WTC11 (cell line): Measurements from ENCODE around the gene RBP7.

Experiments
- AR ChIP-seq: fragments of 250-450 bp; sonication (Bioruptor Pico); IDR thresholded peaks from 2 replicates; pipeline ENCODE4 v1.9.0; 2021; ENCODE audit warnings: mild to moderate bottlenecking
- ATF2 ChIP-seq: sonication (generic); formaldehyde crosslinking; IDR thresholded peaks from 2 replicates; pipeline ENCODE4 v1.8.1; 2022; ENCODE audit warnings: low read depth, missing genetic modification reagents, borderline replicate concordance
- CBFB ChIP-seq: sonication (generic); formaldehyde crosslinking; IDR thresholded peaks from 2 replicates; pipeline ENCODE4 v1.8.1; 2022; ENCODE audit warnings: mild to moderate bottlenecking, low read depth, missing genetic modification reagents
- CREB1 ChIP-seq: sonication (generic); formaldehyde crosslinking; IDR thresholded peaks from 2 replicates; pipeline ENCODE4 v1.8.0; 2023; ENCODE audit warnings: mild to moderate bottlenecking, missing genetic modification reagents
- CTCF ChIP-seq: fragments of 200-600 bp; IDR thresholded peaks from 2 replicates; pipeline ENCODE4 v1.8.0; 2022; ENCODE audit warnings: antibody characterized with exemption
- FOXK1 ChIP-seq: sonication (generic); formaldehyde crosslinking; IDR thresholded peaks from 2 replicates; pipeline ENCODE4 v1.8.0; 2022; ENCODE audit warnings: mild to moderate bottlenecking, moderate library complexity, missing genetic modification reagents
- FOXP4 ChIP-seq: sonication (generic); formaldehyde crosslinking; IDR thresholded peaks from 2 replicates; pipeline ENCODE4 v1.8.0; 2022; ENCODE audit warnings: mild to moderate bottlenecking, missing genetic modification reagents
- GTF2I ChIP-seq: fragments of 250-450 bp; sonication (Bioruptor Pico); conservative IDR thresholded peaks from 2 replicates; pipeline ENCODE4 v1.4.0; 2021; ENCODE audit warnings: mild to moderate bottlenecking
- MAX ChIP-seq: sonication (generic); formaldehyde crosslinking; IDR thresholded peaks from 2 replicates; pipeline ENCODE4 v1.8.0; 2022; ENCODE audit warnings: mild to moderate bottlenecking, missing genetic modification reagents
- MYBL2 ChIP-seq: sonication (generic); formaldehyde crosslinking; IDR thresholded peaks from 2 replicates; pipeline ENCODE4 v1.8.1; 2023; ENCODE audit warnings: mild to moderate bottlenecking, moderate library complexity, missing genetic modification reagents
- NFYB ChIP-seq: sonication (generic); formaldehyde crosslinking; conservative IDR thresholded peaks from 2 replicates; pipeline ENCODE4 v1.8.0; 2022; ENCODE audit warnings: low read depth, missing genetic modification reagents
- USF2 ChIP-seq: sonication (generic); formaldehyde crosslinking; IDR thresholded peaks from 2 replicates; pipeline ENCODE4 v1.8.1; 2023; ENCODE audit warnings: mild to moderate bottlenecking, missing genetic modification reagents, moderate library complexity
- ZNF232 ChIP-seq: sonication (generic); formaldehyde crosslinking; IDR thresholded peaks from 2 replicates; pipeline ENCODE4 v1.8.0; 2022; ENCODE audit warnings: mild to moderate bottlenecking, missing genetic modification reagents

GRCh38 chr1:10007169-10007568 is 10.1 kb downstream of the RBP7 start:
- TF ChIP-seq CTCF, result no peak
- TF ChIP-seq MAX (CRISPR knock-in tag), result no peak
- TF ChIP-seq AR, result no peak
- TF ChIP-seq FOXP4 (CRISPR knock-in tag), result no peak
- TF ChIP-seq FOXK1 (CRISPR knock-in tag), result no peak
- no peak for TF ChIP-seq GTF2I
- no peak for TF ChIP-seq USF2
- TF ChIP-seq ZNF232, result no peak
- TF ChIP-seq CREB1 (CRISPR knock-in tag), result no peak
- TF ChIP-seq NFYB, result no peak
- no peak for TF ChIP-seq CBFB
- TF ChIP-seq ATF2 (CRISPR knock-in tag), result no peak
- no peak for TF ChIP-seq MYBL2 (CRISPR knock-in tag)
